ENCODE data around the gene PPM1E.
A peak's percentile ranks its signal among the peaks of the same experiment; 100 is the strongest.
"Not testable (repeated sequence)": the region's sequence is repeated elsewhere in the genome, so short reads cannot be mapped to it uniquely, and the experiment has no call there.

The PPM1E gene

GRCh38 chr17:58850106-58850505 lies 94.5 kb downstream of the PPM1E start:
- not testable (repeated sequence) for DNase-seq

- no peak for DNase-seq
Observed at GRCh38 chr17:58865301-58865700, 109.6 kb downstream of the PPM1E start.

- no peak for DNase-seq
Observed at GRCh38 chr17:58870747-58871146, 115.1 kb downstream of the PPM1E start.

GRCh38 chr17:58873926-58874325 lies 118.3 kb downstream of the PPM1E start:
- DNase-seq: no peak

GRCh38 chr17:58875261-58875660 lies 119.6 kb downstream of the PPM1E start:
- DNase-seq: peak in 1 of 5 experiments; percentile 3

- no peak for DNase-seq
Observed at GRCh38 chr17:58884161-58884560, 128.5 kb downstream of the PPM1E start.

GRCh38 chr17:58886514-58886913 lies 130.9 kb downstream of the PPM1E start:
- no peak for DNase-seq

GRCh38 chr17:58889928-58890327 lies 134.3 kb downstream of the PPM1E start:
- no peak for DNase-seq

GRCh38 chr17:58899191-58899590 lies 143.5 kb downstream of the PPM1E start:
- DNase-seq: no peak

- DNase-seq: no peak
Observed at GRCh38 chr17:58902322-58902721, 146.7 kb downstream of the PPM1E start.

- DNase-seq: no peak
Observed at GRCh38 chr17:58911741-58912343, 156.2 kb downstream of the PPM1E start.

GRCh38 chr17:58913552-58913951 lies 157.9 kb downstream of the PPM1E start:
- no peak for DNase-seq

- DNase-seq: no peak
Observed at GRCh38 chr17:58913971-58914769, 158.5 kb downstream of the PPM1E start.

- no peak for DNase-seq
Observed at GRCh38 chr17:58917228-58917627, 161.6 kb downstream of the PPM1E start.

- no peak for DNase-seq
Observed at GRCh38 chr17:58918072-58918471, 162.4 kb downstream of the PPM1E start.

- DNase-seq: no peak
Observed at GRCh38 chr17:58918884-58919283, 163.2 kb downstream of the PPM1E start.

GRCh38 chr17:58920773-58921172 lies 165.1 kb downstream of the PPM1E start:
- DNase-seq: no peak

GRCh38 chr17:58932956-58933355 lies 177.3 kb downstream of the PPM1E start:
- no peak for DNase-seq

GRCh38 chr17:58936295-58936694 lies 180.6 kb downstream of the PPM1E start:
- no peak for DNase-seq

GRCh38 chr17:58944166-58944565 lies 188.5 kb downstream of the PPM1E start:
- no peak for DNase-seq

GRCh38 chr17:58947411-58947810 lies 191.8 kb downstream of the PPM1E start:
- no peak for DNase-seq

- DNase-seq: no peak
Observed at GRCh38 chr17:58947824-58948223, 192.2 kb downstream of the PPM1E start.

GRCh38 chr17:58954358-58954757 lies 198.7 kb downstream of the PPM1E start:
- DNase-seq: not testable (repeated sequence)

- DNase-seq: no peak
Observed at GRCh38 chr17:58956997-58957724, 201.5 kb downstream of the PPM1E start.
